NCI-H2107 (cell line): ENCODE measurements around the gene PUM1.

ENCODE experiments used
- DNase-seq: peaks from one replicate; lab custom pipeline; 2025; lab: John Stamatoyannopoulos, UW

The PUM1 gene

GRCh38 chr1:30892671-30893073, 172.8 kb downstream of the PUM1 start:
- no peak for DNase-seq

DNA sequence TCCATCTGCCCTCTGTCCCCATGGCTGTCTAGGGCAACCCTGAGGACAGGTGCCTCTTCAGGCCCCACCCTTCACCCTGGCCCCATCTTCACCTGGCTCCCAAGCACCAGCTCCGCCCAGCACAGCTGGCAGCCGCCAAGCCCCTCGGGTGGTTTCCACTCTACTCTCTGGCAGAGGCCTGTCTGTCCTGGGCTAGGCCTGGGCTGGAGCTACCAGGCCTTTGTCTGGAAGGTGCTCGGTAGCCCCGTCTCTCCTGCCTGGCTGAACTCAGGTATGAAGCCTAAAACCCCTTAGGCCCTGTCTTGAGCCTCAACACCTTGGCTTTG, 174.3 kb downstream of the PUM1 start:
- DNase-seq: no peak

DNA sequence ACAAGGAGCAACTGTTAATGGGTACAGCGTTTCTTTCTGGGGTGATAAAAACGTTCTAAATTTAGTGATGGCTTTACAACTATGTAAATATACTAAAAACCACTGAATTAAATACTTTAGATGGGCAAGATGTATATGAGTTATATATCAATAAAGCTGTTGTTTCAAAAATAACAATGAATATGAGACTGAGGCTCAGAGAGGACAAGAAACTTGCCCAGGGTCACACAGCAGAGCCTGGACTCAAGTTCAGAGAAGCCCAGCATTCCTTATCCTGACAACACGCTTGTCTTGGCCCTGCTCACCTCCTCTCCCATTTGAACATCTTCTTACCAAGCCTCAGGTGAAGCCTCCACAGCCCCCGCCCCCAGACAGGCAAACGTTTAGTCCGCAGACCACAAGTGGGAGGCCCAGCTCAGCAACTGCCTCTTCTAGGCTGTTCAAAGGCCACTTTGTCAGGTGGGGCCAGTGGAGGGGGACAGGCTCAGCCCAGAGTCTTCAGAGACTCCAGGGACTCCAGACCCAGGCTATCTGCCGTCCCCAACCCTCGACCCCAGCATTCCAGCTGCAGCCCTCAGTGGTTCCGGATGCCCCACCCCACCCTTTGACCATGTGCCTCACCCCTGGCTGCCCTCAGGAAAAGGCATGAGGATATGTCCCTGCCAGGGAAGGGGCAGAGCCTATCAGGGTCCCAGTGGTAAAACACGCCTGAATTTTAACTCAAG, 174.9 kb downstream of the PUM1 start:
- DNase-seq: no peak

- no peak for DNase-seq
These were observed 176.0 kb downstream of the PUM1 start for GRCh38 chr1:30889511-30889910.

DNA sequence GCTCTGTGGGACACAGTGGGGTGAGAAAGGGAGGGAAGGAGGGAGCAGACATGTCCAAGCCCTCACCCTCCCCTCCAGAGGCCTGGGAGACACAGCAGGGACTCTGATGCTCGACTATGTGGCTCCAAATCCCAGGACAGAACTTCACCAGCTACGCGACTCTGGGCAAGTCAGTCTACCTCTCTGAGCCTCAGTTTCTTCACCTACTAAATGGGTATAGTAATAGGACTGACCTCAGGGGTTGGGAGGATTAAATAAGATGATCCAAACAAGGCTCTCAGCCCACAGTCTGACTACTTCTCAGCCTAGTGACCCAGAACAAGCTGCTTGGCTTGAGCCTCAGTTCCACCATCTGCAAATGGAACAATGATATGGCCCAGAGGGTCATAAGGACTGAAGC, 176.5 kb downstream of the PUM1 start:
- no peak for DNase-seq

DNA sequence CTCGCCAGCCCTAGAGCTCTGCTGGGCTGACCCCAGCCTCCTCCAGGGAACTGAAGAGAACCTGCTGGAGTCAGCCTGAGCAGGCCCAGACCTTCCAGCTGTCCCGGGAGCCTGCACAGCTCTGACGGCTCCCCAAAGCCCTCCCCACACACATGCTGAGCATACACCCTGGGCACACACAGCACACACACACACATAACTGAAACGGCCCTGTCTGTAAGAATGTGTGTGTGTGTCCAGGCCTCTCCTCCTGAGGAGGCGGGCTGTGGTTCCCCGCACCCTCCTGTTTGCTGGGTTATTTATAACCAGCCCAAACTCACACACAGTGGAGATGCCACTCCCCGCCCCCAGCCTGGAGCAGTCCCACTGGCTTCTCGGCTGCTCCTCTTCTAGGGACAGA, 177.1 kb downstream of the PUM1 start:
- no peak for DNase-seq

GRCh38 chr1:30887485-30888315, 177.8 kb downstream of the PUM1 start:
- DNase-seq: no peak

GRCh38 chr1:30886710-30887428, 178.6 kb downstream of the PUM1 start:
- peak; percentile 74 for DNase-seq

GRCh38 chr1:30885570-30886522, 179.7 kb downstream of the PUM1 start:
- DNase-seq: no peak

GRCh38 chr1:30884723-30885122, 180.8 kb downstream of the PUM1 start:
- DNase-seq: no peak

- no peak for DNase-seq
These were observed 181.9 kb downstream of the PUM1 start for GRCh38 chr1:30883389-30884172.

DNA sequence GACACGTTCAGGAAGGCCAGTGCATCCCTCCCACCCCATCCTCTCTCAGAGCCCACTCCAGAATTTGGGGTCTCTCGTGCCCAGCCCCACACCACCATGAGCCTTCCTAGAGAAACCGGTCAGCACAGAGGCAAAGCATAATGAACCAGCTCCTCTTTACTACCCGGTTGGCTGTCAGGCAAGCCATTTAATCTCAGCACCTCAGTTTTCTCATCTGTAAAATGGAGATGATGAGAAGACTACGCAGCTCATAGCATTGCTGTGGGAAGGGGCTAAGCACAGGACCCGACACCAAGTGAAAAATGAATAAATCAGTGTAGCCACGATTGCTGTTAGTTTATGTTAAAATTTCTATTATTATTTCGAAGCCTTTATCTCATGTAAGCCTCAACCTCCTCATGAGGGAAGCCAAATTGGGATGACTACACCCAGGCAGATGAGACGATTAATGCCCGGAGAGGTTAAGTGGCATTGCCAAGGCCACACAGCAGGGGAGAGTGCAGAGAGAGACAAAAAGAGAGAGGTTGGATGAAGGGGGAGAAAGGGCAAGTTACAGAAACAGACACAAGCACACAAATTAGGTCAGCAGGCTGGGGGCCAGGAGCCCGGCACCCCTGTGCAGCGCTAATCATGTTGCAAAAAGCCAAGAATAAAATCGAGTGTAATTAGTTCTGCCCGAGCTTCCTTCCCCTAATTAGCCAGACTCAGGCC, 182.7 kb downstream of the PUM1 start:
- no peak for DNase-seq
